B cell (primary cell): Measurements from ENCODE around the gene FRMD4A. TPM values are rescaled to one million over a fixed set of nuclear protein-coding genes. Genes with fewer than 3 reads are reported as not detected.

Source experiments
- ATAC-seq: fragments of 200-7000 bp; cut with Tn5 transposase; one replicate; pipeline ENCODE4 v1.10.0; 2021; ENCODE audit warnings: low read depth, mild to moderate bottlenecking, moderate number of reproducible peaks, moderate library complexity
- CTCF ChIA-PET: fragments of 350-600 bp; sonication (Branson Sonifier 250); formaldehyde crosslinking; loops from one replicate; lab custom pipeline; 2021; ENCODE audit warnings: antibody characterized with exemption, inconsistent platforms; lab: Charles Lee
- POLR2A ChIA-PET: fragments of 350-600 bp; sonication (Branson Sonifier 250); formaldehyde crosslinking; loops from one replicate; lab custom pipeline; 2021; ENCODE audit warnings: antibody characterized with exemption; lab: Charles Lee
- DNase-seq: peaks from one replicate; pipeline ENCODE4 v3.0.0; 2013
- H2AFZ ChIP-seq: 2 replicates; pipeline ENCODE4 v1.6.1; 2012; ENCODE audit warnings: mild to moderate bottlenecking, low read depth, low read length; ENCODE audit not compliant: insufficient read depth, poor library complexity, severe bottlenecking
- H3K27ac ChIP-seq, 2 donors: 1 replicate in 1 of 2; 2 replicates in 1 of 2; pipeline ENCODE4 v1.5.1; 2012 to 2013; ENCODE audit warnings: low read length in 2 of 2, mild to moderate bottlenecking in 2 of 2, moderate library complexity in 1 of 2
- H3K27me3 ChIP-seq, 4 experiments: fragments of 200-600 bp in 1 of 4; sonication (generic) in 1 of 4; replicated peaks in 1 of 4; 1 replicate in 2 of 4; 2 replicates in 2 of 4; pipeline versions ENCODE4 v1.6.1 to v1.7.0; 2013 to 2016; ENCODE audit warnings: low read length in 3 of 4, mild to moderate bottlenecking in 2 of 4, mixed read lengths in 1 of 4, moderate library complexity in 1 of 4; ENCODE audit not compliant: insufficient read depth in 4 of 4, control insufficient read depth in 3 of 4; ENCODE audit errors: control extremely low read depth in 1 of 4
- H3K36me3 ChIP-seq, 2 experiments: replicated peaks in 1 of 2; 1 replicate in 1 of 2; 2 replicates in 1 of 2; pipeline versions ENCODE4 v1.6.1 to v1.7.1; 2013; ENCODE audit warnings: low read length in 1 of 2; ENCODE audit not compliant: insufficient read depth in 2 of 2, control insufficient read depth in 1 of 2; ENCODE audit errors: control extremely low read depth in 1 of 2, extremely low read depth in 1 of 2
- H3K4me1 ChIP-seq, 2 donors: fragments of 200-600 bp in 1 of 2; sonication (generic) in 1 of 2; 1 replicate in 1 of 2; 2 replicates in 1 of 2; pipeline versions ENCODE4 v1.5.1 to v1.6.1; 2013 to 2017; ENCODE audit warnings: low read length in 2 of 2; ENCODE audit not compliant: control insufficient read depth in 2 of 2, insufficient read depth in 2 of 2
- H3K4me2 ChIP-seq: replicated peaks from 2 replicates; pipeline ENCODE3; 2012; ENCODE audit warnings: mild to moderate bottlenecking, low read depth, low read length; ENCODE audit not compliant: poor library complexity, severe bottlenecking
- H3K4me3 ChIP-seq, 5 experiments: fragments of 200-600 bp in 1 of 5; sonication (generic) in 1 of 5; 1 replicate in 3 of 5; 2 replicates in 2 of 5; pipeline versions ENCODE4 v1.5.1 to v1.7.0; 2011 to 2016; ENCODE audit warnings: low read length in 4 of 5, mild to moderate bottlenecking in 4 of 5, low read depth in 2 of 5, control low read depth in 1 of 5, moderate library complexity in 1 of 5; ENCODE audit not compliant: insufficient read depth in 1 of 5; ENCODE audit errors: control extremely low read depth in 1 of 5, extremely low read depth in 1 of 5
- H3K79me2 ChIP-seq: fragments of 200-600 bp; sonication (generic); one replicate; pipeline ENCODE4 v1.6.0; 2016; ENCODE audit warnings: low read length; ENCODE audit not compliant: control insufficient read depth, insufficient read depth
- H3K9ac ChIP-seq: fragments of 200-600 bp; sonication (generic); 2 replicates; pipeline ENCODE4 v1.6.1; 2017; ENCODE audit warnings: mild to moderate bottlenecking, low read length, moderate library complexity
- H3K9me3 ChIP-seq, 3 donors: one replicate each; pipeline versions ENCODE4 v1.6.1 to v1.7.1; 2013; ENCODE audit warnings: low read length in 2 of 3; ENCODE audit not compliant: control insufficient read depth in 2 of 3, insufficient read depth in 1 of 3; ENCODE audit errors: control extremely low read depth in 1 of 3
- H4K20me1 ChIP-seq: 2 replicates; pipeline ENCODE4 v1.6.0; 2012; ENCODE audit warnings: mild to moderate bottlenecking, low read length; ENCODE audit not compliant: insufficient read depth, control insufficient read depth, poor library complexity, severe bottlenecking
- H3K27ac Mint-ChIP-seq: one replicate; pipeline ENCODE4 v1.8.0; 2021; ENCODE audit warnings: mixed read lengths
- H3K27me3 Mint-ChIP-seq: one replicate; pipeline ENCODE4 v1.8.0; 2021; ENCODE audit warnings: mixed read lengths
- H3K4me1 Mint-ChIP-seq: one replicate; pipeline ENCODE4 v1.8.0; 2021; ENCODE audit warnings: mixed read lengths
- H3K4me3 Mint-ChIP-seq: one replicate; pipeline ENCODE4 v1.8.0; 2021; ENCODE audit warnings: mixed read lengths
- H3K9me3 Mint-ChIP-seq: one replicate; pipeline ENCODE4 v1.8.0; 2022; ENCODE audit warnings: mixed read lengths; ENCODE audit not compliant: insufficient read depth
- EZH2 ChIP-seq: IDR thresholded peaks from 2 replicates; pipeline ENCODE4 v1.6.1; 2012; ENCODE audit warnings: borderline replicate concordance, low read depth, mild to moderate bottlenecking, moderate library complexity, low read length; ENCODE audit not compliant: insufficient read depth, poor library complexity, severe bottlenecking
- WGBS: methylation state at CpG from one replicate; pipeline ENCODE4 v1.1.5; 2013; ENCODE audit warnings: missing lambda C conversion rate; ENCODE audit not compliant: insufficient coverage; 5-methylcytosine and 5-hydroxymethylcytosine counted together
- intact Hi-C: fragments of 100-400 bp; cut with micrococcal nuclease; formaldehyde crosslinking; loops from one replicate; pipeline ENCODE4 v1.10.0; 2022
- polyA plus RNA-seq: library from polyadenylated mRNA; depleted of rRNA; stranded (reverse); fragments of >200 nt; gene quantifications from 2 replicates; pipeline ENCODE4 v1.2.3, GENCODE V29; 2012
- total RNA-seq, 2 donors: library from RNA; stranded (reverse); fragments of 120-200 nt in 1 of 2; gene quantifications; 1 replicate in 1 of 2; 2 replicates in 1 of 2; pipeline versions ENCODE4 v1.2.3 to v1.2.4, GENCODE V29; 2013 to 2022
- TF ChIP-seq, protein P1 (sequence below): fragments of 200-600 bp; IDR thresholded peaks from one replicate; pipeline ENCODE4 v1.8.0; 2022; ENCODE audit warnings: antibody characterized with exemption, mild to moderate bottlenecking

FRMD4A gene
- total and polyA plus RNA-seq, 2 donors (not counting 1 experiment from before 2014, with no cell fraction given), result 0.76 to 3.4 TPM

DNA sequence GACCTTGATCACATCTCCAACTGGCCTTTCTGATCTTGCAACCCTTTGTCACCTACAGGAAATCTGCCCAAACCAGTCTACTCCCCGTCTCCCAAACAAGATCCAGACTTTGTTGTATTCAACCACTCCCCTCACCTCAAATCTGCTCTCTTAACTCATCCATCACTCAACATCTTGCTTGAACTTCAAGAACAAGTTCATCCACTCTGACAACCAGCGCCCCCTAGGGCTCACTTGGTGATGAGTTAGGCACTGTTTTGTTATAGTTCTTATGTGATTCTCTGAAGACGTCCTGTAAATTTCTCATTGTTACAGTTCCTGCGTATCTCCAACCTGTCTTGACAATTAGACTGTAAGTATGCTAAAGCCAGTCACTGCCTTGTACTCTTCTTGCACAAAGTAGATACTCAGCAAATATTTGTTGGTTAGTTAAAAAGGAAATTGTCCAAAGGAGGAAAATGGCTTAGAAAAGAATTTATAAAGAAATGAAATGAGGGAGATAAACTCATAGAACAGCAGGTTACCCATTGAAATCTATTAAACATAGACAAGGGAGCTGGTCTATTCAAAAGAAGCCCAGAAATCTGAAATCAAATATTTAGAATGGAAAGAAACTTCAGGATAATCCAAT is 5.3 kb downstream of the FRMD4A start:
- Histone ChIP-seq H3K36me3 (no peaks in the 10 kb centered on the region), H3K9ac (no peak overlapping the region), H3K27me3 (peaks cover 0 to 11% (median 5%) of the 10 kb centered on the region in 4 experiments), H3K79me2 (no peaks in the 10 kb centered on the region), H4K20me1 (no peaks in the 10 kb centered on the region), H3K9me3 (no peaks in the 10 kb centered on the region), H3K4me3 (no peak overlapping the region), H2AFZ (no peak overlapping the region), H3K27ac (no peak overlapping the region), H3K4me2 (no peak overlapping the region), H3K4me1 (no peaks in the 10 kb centered on the region)
- intact Hi-C loops, result no loop called here
- ATAC-seq (no peak), DNase-seq (peak; percentile 27)
- 54% methylated on average over 3 of the region's 4 CpGs for WGBS
- H3K27me3 Mint-ChIP-seq, result peaks cover 47% of the 10 kb centered on the region
- POLR2A ChIA-PET, result no interaction called here
- H3K9me3 Mint-ChIP-seq, result no peaks in the 10 kb centered on the region
- no peaks in the 10 kb centered on the region for H3K4me1 Mint-ChIP-seq
- no peak overlapping the region for H3K4me3 Mint-ChIP-seq
- H3K27ac Mint-ChIP-seq, result no peak overlapping the region
- no peak for TF ChIP-seq EZH2
- TF ChIP-seq, protein P1, sequence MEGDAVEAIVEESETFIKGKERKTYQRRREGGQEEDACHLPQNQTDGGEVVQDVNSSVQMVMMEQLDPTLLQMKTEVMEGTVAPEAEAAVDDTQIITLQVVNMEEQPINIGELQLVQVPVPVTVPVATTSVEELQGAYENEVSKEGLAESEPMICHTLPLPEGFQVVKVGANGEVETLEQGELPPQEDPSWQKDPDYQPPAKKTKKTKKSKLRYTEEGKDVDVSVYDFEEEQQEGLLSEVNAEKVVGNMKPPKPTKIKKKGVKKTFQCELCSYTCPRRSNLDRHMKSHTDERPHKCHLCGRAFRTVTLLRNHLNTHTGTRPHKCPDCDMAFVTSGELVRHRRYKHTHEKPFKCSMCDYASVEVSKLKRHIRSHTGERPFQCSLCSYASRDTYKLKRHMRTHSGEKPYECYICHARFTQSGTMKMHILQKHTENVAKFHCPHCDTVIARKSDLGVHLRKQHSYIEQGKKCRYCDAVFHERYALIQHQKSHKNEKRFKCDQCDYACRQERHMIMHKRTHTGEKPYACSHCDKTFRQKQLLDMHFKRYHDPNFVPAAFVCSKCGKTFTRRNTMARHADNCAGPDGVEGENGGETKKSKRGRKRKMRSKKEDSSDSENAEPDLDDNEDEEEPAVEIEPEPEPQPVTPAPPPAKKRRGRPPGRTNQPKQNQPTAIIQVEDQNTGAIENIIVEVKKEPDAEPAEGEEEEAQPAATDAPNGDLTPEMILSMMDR, result peak; percentile 51
- CTCF ChIA-PET, result no interaction called here

- H3K27ac Mint-ChIP-seq, result no peak overlapping the region
- Histone ChIP-seq H3K27ac (no peak overlapping the region), H3K4me1 (no peaks in the 10 kb centered on the region), H3K79me2 (no peaks in the 10 kb centered on the region), H2AFZ (no peak overlapping the region), H3K36me3 (no peaks in the 10 kb centered on the region), H3K27me3 (peaks cover 0 to 22% (median 2%) of the 10 kb centered on the region in 4 experiments), H3K4me3 (no peak overlapping the region), H4K20me1 (no peaks in the 10 kb centered on the region), H3K9me3 (no peaks in the 10 kb centered on the region), H3K4me2 (no peak overlapping the region), H3K9ac (no peak overlapping the region)
- DNase-seq (no peak), ATAC-seq (no peak)
- no peak for TF ChIP-seq EZH2
- TF ChIP-seq, protein P1, result no peak
- no peak overlapping the region for H3K4me3 Mint-ChIP-seq
- CTCF ChIA-PET, result no interaction called here
- H3K27me3 Mint-ChIP-seq, result peaks cover 51% of the 10 kb centered on the region
- H3K9me3 Mint-ChIP-seq, result no peaks in the 10 kb centered on the region
- POLR2A ChIA-PET, result no interaction called here
- intact Hi-C loops, result no loop called here
- no peaks in the 10 kb centered on the region for H3K4me1 Mint-ChIP-seq
- 95% methylated on average over 2 of the region's 5 CpGs for WGBS
These were observed 8.1 kb downstream of the FRMD4A start for GRCh38 chr10:14322526-14323188.
